ENCODE data around the gene C1orf21. TPM values are rescaled to one million over a fixed set of nuclear protein-coding genes. Genes with fewer than 3 reads are reported as not detected.
A peak's percentile ranks its signal among the peaks of the same experiment; 100 is the strongest.
"Not testable (repeated sequence)": the region's sequence is repeated elsewhere in the genome, so short reads cannot be mapped to it uniquely, and the experiment has no call there.

The C1orf21 gene
- 20.3 TPM for polyA plus RNA-seq (2013, experiment 1 of 2)
- polyA plus RNA-seq (2013, experiment 2 of 2), result 23.3 TPM

- H3K27me3 ChIP-seq (ENCODE audit: insufficient read depth, low read length), result peaks cover 14% of the 10 kb centered on the region
- peak within 1 kb of the TSS; percentile 78 for H3K27ac ChIP-seq (ENCODE audit: low read depth, low read length)
- peak within 1 kb of the TSS; percentile 74 for H3K9ac ChIP-seq (ENCODE audit: low read depth, low read length)
- under 1% methylated on average over 73 of the region's 73 CpGs for WGBS
- H3K9me3 ChIP-seq (ENCODE audit: insufficient read depth, low read depth, low read length), result no peaks in the 10 kb centered on the region
- H3K36me3 ChIP-seq (ENCODE audit: insufficient read depth, low read length), result no peaks in the 10 kb centered on the region
- peaks cover 68% of the 10 kb centered on the region for H3K4me1 ChIP-seq (ENCODE audit: insufficient read depth, low read length)
- peak within 1 kb of the TSS; percentile 84 for H3K4me3 ChIP-seq (ENCODE audit: low read length)
These were observed at the start of gene C1orf21 for GRCh38 chr1:184386312-184387068. TSS of gene C1orf21 (plus strand) at chr1:184387029. CDS start at chr1:184477510, 90,481 bp downstream.

- H3K27ac ChIP-seq (ENCODE audit: low read depth, low read length); H3K27me3 ChIP-seq (ENCODE audit: insufficient read depth, low read length); H3K9ac ChIP-seq (ENCODE audit: low read depth, low read length); H3K4me3 ChIP-seq (ENCODE audit: low read length); H3K36me3 ChIP-seq (ENCODE audit: insufficient read depth, low read length); H3K9me3 ChIP-seq (ENCODE audit: insufficient read depth, low read depth, low read length); H3K4me1 ChIP-seq (ENCODE audit: insufficient read depth, low read length): not testable (repeated sequence)
- no CpG with 5 or more reads among the region's 1 CpG for WGBS
These were observed 49.0 kb upstream of the C1orf21 start for GRCh38 chr1:184337865-184338264.

- Histone ChIP-seq H3K27me3 (ENCODE audit: insufficient read depth, low read length) (no peaks in the 10 kb centered on the region), H3K9ac (ENCODE audit: low read depth, low read length) (no peak overlapping the region), H3K36me3 (ENCODE audit: insufficient read depth, low read length) (no peaks in the 10 kb centered on the region), H3K4me3 (ENCODE audit: low read length) (no peak overlapping the region), H3K9me3 (ENCODE audit: insufficient read depth, low read depth, low read length) (peaks cover 11% of the 10 kb centered on the region; the same call in 1 of the 2 replicates), H3K4me1 (ENCODE audit: insufficient read depth, low read length) (no peaks in the 10 kb centered on the region), H3K27ac (ENCODE audit: low read depth, low read length) (no peak overlapping the region)
- WGBS, result 94% methylated on average over 1 of the region's 1 CpG
These were observed 45.8 kb upstream of the C1orf21 start for GRCh38 chr1:184340984-184341383.

GRCh38 chr1:184350573-184350972 lies 36.3 kb upstream of the C1orf21 start:
- H3K4me1 ChIP-seq (ENCODE audit: insufficient read depth, low read length), result peaks cover 11% of the 10 kb centered on the region
- H3K36me3 ChIP-seq (ENCODE audit: insufficient read depth, low read length), result no peaks in the 10 kb centered on the region
- no peak overlapping the region for H3K9ac ChIP-seq (ENCODE audit: low read depth, low read length)
- WGBS, result 100% methylated on average over 2 of the region's 2 CpGs
- H3K9me3 ChIP-seq (ENCODE audit: insufficient read depth, low read depth, low read length), result no peaks in the 10 kb centered on the region
- H3K27me3 ChIP-seq (ENCODE audit: insufficient read depth, low read length), result no peaks in the 10 kb centered on the region
- H3K4me3 ChIP-seq (ENCODE audit: low read length), result no peak overlapping the region
- H3K27ac ChIP-seq (ENCODE audit: low read depth, low read length), result no peak overlapping the region

GRCh38 chr1:184351416-184351975 lies 35.3 kb upstream of the C1orf21 start:
- Histone ChIP-seq H3K9ac (ENCODE audit: low read depth, low read length) (no peak overlapping the region), H3K27ac (ENCODE audit: low read depth, low read length) (no peak overlapping the region), H3K9me3 (ENCODE audit: insufficient read depth, low read depth, low read length) (no peaks in the 10 kb centered on the region), H3K36me3 (ENCODE audit: insufficient read depth, low read length) (no peaks in the 10 kb centered on the region), H3K27me3 (ENCODE audit: insufficient read depth, low read length) (no peaks in the 10 kb centered on the region), H3K4me1 (ENCODE audit: insufficient read depth, low read length) (peaks cover 11% of the 10 kb centered on the region), H3K4me3 (ENCODE audit: low read length) (no peak overlapping the region)
- WGBS, result 97% methylated on average over 2 of the region's 3 CpGs

- peaks cover 11% of the 10 kb centered on the region for H3K4me1 ChIP-seq (ENCODE audit: insufficient read depth, low read length)
These were observed 34.1 kb upstream of the C1orf21 start for GRCh38 chr1:184352776-184353175.

GRCh38 chr1:184354719-184355118 lies 32.1 kb upstream of the C1orf21 start:
- Histone ChIP-seq H3K9me3 (ENCODE audit: insufficient read depth, low read depth, low read length) (no peaks in the 10 kb centered on the region), H3K27ac (ENCODE audit: low read depth, low read length) (no peak overlapping the region), H3K9ac (ENCODE audit: low read depth, low read length) (no peak overlapping the region), H3K4me1 (ENCODE audit: insufficient read depth, low read length) (peaks cover 4% of the 10 kb centered on the region; the same call in 1 of the 2 replicates), H3K4me3 (ENCODE audit: low read length) (no peak overlapping the region), H3K27me3 (ENCODE audit: insufficient read depth, low read length) (no peaks in the 10 kb centered on the region), H3K36me3 (ENCODE audit: insufficient read depth, low read length) (no peaks in the 10 kb centered on the region)
- WGBS, result 90% methylated on average over 2 of the region's 2 CpGs

More at GRCh38 chr1:184352776-184353175, 34.1 kb upstream of the C1orf21 start:
- 100% methylated on average over 1 of the region's 1 CpG for WGBS
- H3K36me3 ChIP-seq (ENCODE audit: insufficient read depth, low read length), result no peaks in the 10 kb centered on the region
- H3K4me3 ChIP-seq (ENCODE audit: low read length), result no peak overlapping the region
- H3K9ac ChIP-seq (ENCODE audit: low read depth, low read length), result no peak overlapping the region
- H3K9me3 ChIP-seq (ENCODE audit: insufficient read depth, low read depth, low read length), result no peaks in the 10 kb centered on the region
- H3K27me3 ChIP-seq (ENCODE audit: insufficient read depth, low read length), result no peaks in the 10 kb centered on the region
- no peak overlapping the region for H3K27ac ChIP-seq (ENCODE audit: low read depth, low read length)

GRCh38 chr1:184356891-184357290 lies 29.9 kb upstream of the C1orf21 start:
- no peaks in the 10 kb centered on the region for H3K36me3 ChIP-seq (ENCODE audit: insufficient read depth, low read length)
- H3K27me3 ChIP-seq (ENCODE audit: insufficient read depth, low read length), result no peaks in the 10 kb centered on the region
- H3K4me3 ChIP-seq (ENCODE audit: low read length), result no peak overlapping the region
- H3K9ac ChIP-seq (ENCODE audit: low read depth, low read length), result no peak overlapping the region
- 95% methylated on average over 2 of the region's 2 CpGs for WGBS
- H3K27ac ChIP-seq (ENCODE audit: low read depth, low read length), result no peak overlapping the region
- peaks cover 4% of the 10 kb centered on the region; the same call in 1 of the 2 replicates for H3K4me1 ChIP-seq (ENCODE audit: insufficient read depth, low read length)
- H3K9me3 ChIP-seq (ENCODE audit: insufficient read depth, low read depth, low read length), result no peaks in the 10 kb centered on the region

- no peak overlapping the region for H3K4me3 ChIP-seq (ENCODE audit: low read length)
- H3K27me3 ChIP-seq (ENCODE audit: insufficient read depth, low read length), result no peaks in the 10 kb centered on the region
- H3K9ac ChIP-seq (ENCODE audit: low read depth, low read length), result no peak overlapping the region
- H3K36me3 ChIP-seq (ENCODE audit: insufficient read depth, low read length), result no peaks in the 10 kb centered on the region
- H3K9me3 ChIP-seq (ENCODE audit: insufficient read depth, low read depth, low read length), result no peaks in the 10 kb centered on the region
- H3K4me1 ChIP-seq (ENCODE audit: insufficient read depth, low read length), result no peaks in the 10 kb centered on the region
- WGBS, result no CpG with 5 or more reads among the region's 1 CpG
- no peak overlapping the region for H3K27ac ChIP-seq (ENCODE audit: low read depth, low read length)
These were observed 28.6 kb upstream of the C1orf21 start for GRCh38 chr1:184358256-184358655.

- Histone ChIP-seq H3K9me3 (ENCODE audit: insufficient read depth, low read depth, low read length) (no peaks in the 10 kb centered on the region), H3K27me3 (ENCODE audit: insufficient read depth, low read length) (no peaks in the 10 kb centered on the region), H3K4me1 (ENCODE audit: insufficient read depth, low read length) (no peaks in the 10 kb centered on the region), H3K27ac (ENCODE audit: low read depth, low read length) (no peak overlapping the region), H3K9ac (ENCODE audit: low read depth, low read length) (no peak overlapping the region), H3K4me3 (ENCODE audit: low read length) (no peak overlapping the region), H3K36me3 (ENCODE audit: insufficient read depth, low read length) (no peaks in the 10 kb centered on the region)
- 96% methylated on average over 3 of the region's 3 CpGs for WGBS
These were observed 26.9 kb upstream of the C1orf21 start for GRCh38 chr1:184359909-184360308.

GRCh38 chr1:184362876-184363275 lies 24.0 kb upstream of the C1orf21 start:
- no peak overlapping the region for H3K27ac ChIP-seq (ENCODE audit: low read depth, low read length)
- no peaks in the 10 kb centered on the region for H3K27me3 ChIP-seq (ENCODE audit: insufficient read depth, low read length)
- no peak overlapping the region for H3K9ac ChIP-seq (ENCODE audit: low read depth, low read length)
- H3K36me3 ChIP-seq (ENCODE audit: insufficient read depth, low read length), result no peaks in the 10 kb centered on the region
- 90% methylated on average over 1 of the region's 1 CpG for whole genome bisulfite sequencing
- H3K9me3 ChIP-seq (ENCODE audit: insufficient read depth, low read depth, low read length), result no peaks in the 10 kb centered on the region
- no peaks in the 10 kb centered on the region for H3K4me1 ChIP-seq (ENCODE audit: insufficient read depth, low read length)
- no peak overlapping the region for H3K4me3 ChIP-seq (ENCODE audit: low read length)

Measured in HUES64 (cell line).